WTC11 (cell line): Measurements from ENCODE around the gene SLC35G2.

Experiments
- ELF4 ChIP-seq: sonication (generic); formaldehyde crosslinking; IDR thresholded peaks from 2 replicates; pipeline ENCODE4 v1.8.1; 2022; ENCODE audit warnings: low read depth, mild to moderate bottlenecking, moderate library complexity, missing genetic modification reagents
- FOXK1 ChIP-seq: sonication (generic); formaldehyde crosslinking; IDR thresholded peaks from 2 replicates; pipeline ENCODE4 v1.8.0; 2022; ENCODE audit warnings: mild to moderate bottlenecking, moderate library complexity, missing genetic modification reagents
- NFYB ChIP-seq: sonication (generic); formaldehyde crosslinking; conservative IDR thresholded peaks from 2 replicates; pipeline ENCODE4 v1.8.0; 2022; ENCODE audit warnings: low read depth, missing genetic modification reagents
- SP1 ChIP-seq: sonication (generic); formaldehyde crosslinking; conservative IDR thresholded peaks from 2 replicates; pipeline ENCODE4 v1.8.1; 2022; ENCODE audit warnings: missing genetic modification reagents
- TEAD4 ChIP-seq: sonication (generic); formaldehyde crosslinking; IDR thresholded peaks from 2 replicates; pipeline ENCODE4 v1.8.0; 2022; ENCODE audit warnings: mild to moderate bottlenecking, missing genetic modification reagents
- ZNF121 ChIP-seq: sonication (generic); formaldehyde crosslinking; IDR thresholded peaks from 2 replicates; pipeline ENCODE4 v1.8.0; 2023; ENCODE audit warnings: missing genetic modification reagents
- TF ChIP-seq, protein P1 (sequence below): sonication (generic); formaldehyde crosslinking; IDR thresholded peaks from 2 replicates; pipeline ENCODE4 v1.8.0; 2022; ENCODE audit warnings: mild to moderate bottlenecking, missing genetic modification reagents
- TF ChIP-seq, protein P2 (sequence below): sonication (generic); formaldehyde crosslinking; IDR thresholded peaks from 2 replicates; pipeline ENCODE4 v1.8.1; 2022; ENCODE audit warnings: low read depth, missing genetic modification reagents, borderline replicate concordance
- TF ChIP-seq, protein P3 (sequence below): sonication (generic); formaldehyde crosslinking; IDR thresholded peaks from 2 replicates; pipeline ENCODE4 v1.8.1; 2022; ENCODE audit warnings: low read depth, mild to moderate bottlenecking, moderate library complexity, missing genetic modification reagents, borderline replicate concordance
- TF ChIP-seq, protein P4 (sequence below): fragments of 250-450 bp; sonication (Bioruptor Pico); IDR thresholded peaks from 2 replicates; pipeline ENCODE4 v1.9.0; 2021; ENCODE audit warnings: moderate library complexity, mild to moderate bottlenecking, inconsistent platforms, borderline replicate concordance
- TF ChIP-seq, protein P5 (sequence below): fragments of 200-600 bp; IDR thresholded peaks from 2 replicates; pipeline ENCODE4 v1.8.0; 2022; ENCODE audit warnings: antibody characterized with exemption
- TF ChIP-seq, protein P6 (sequence below): sonication (generic); formaldehyde crosslinking; IDR thresholded peaks from 2 replicates; pipeline ENCODE4 v1.8.0; 2022; ENCODE audit warnings: mild to moderate bottlenecking, missing genetic modification reagents
- TF ChIP-seq, protein P7 (sequence below): sonication (generic); formaldehyde crosslinking; IDR thresholded peaks from 2 replicates; pipeline ENCODE4 v1.8.0; 2022; ENCODE audit warnings: mild to moderate bottlenecking, missing genetic modification reagents
- TF ChIP-seq, protein P8 (sequence below): sonication (generic); formaldehyde crosslinking; conservative IDR thresholded peaks from 2 replicates; pipeline ENCODE4 v1.8.1; 2022; ENCODE audit warnings: mild to moderate bottlenecking, missing genetic modification reagents

DNA sequence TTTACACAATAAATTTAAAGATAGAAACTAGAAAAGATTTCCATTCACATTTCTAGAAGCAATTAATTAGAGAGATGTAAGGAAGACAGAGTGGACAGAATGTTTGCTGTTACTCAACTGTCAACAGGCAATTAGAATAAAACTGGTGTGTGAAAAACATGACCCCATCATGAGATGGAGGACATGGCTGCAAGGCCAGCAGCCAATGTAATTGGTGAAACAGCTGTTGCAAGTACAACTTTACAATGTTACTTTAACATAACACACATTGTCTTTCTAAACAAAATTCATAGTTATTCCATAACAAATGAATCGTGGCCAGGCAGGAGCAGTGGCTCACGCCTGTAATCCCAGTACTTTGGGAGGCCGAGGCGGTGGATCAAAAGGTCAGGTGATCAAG is 38.2 kb upstream of the SLC35G2 start:
- TF ChIP-seq ZNF121: no peak
- TF ChIP-seq, protein P1, sequence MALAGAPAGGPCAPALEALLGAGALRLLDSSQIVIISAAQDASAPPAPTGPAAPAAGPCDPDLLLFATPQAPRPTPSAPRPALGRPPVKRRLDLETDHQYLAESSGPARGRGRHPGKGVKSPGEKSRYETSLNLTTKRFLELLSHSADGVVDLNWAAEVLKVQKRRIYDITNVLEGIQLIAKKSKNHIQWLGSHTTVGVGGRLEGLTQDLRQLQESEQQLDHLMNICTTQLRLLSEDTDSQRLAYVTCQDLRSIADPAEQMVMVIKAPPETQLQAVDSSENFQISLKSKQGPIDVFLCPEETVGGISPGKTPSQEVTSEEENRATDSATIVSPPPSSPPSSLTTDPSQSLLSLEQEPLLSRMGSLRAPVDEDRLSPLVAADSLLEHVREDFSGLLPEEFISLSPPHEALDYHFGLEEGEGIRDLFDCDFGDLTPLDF: no peak
- TF ChIP-seq NFYB (CRISPR knock-in tag): no peak
- TF ChIP-seq ELF4 (CRISPR knock-in tag): no peak
- no peak for TF ChIP-seq SP1
- TF ChIP-seq, protein P2, sequence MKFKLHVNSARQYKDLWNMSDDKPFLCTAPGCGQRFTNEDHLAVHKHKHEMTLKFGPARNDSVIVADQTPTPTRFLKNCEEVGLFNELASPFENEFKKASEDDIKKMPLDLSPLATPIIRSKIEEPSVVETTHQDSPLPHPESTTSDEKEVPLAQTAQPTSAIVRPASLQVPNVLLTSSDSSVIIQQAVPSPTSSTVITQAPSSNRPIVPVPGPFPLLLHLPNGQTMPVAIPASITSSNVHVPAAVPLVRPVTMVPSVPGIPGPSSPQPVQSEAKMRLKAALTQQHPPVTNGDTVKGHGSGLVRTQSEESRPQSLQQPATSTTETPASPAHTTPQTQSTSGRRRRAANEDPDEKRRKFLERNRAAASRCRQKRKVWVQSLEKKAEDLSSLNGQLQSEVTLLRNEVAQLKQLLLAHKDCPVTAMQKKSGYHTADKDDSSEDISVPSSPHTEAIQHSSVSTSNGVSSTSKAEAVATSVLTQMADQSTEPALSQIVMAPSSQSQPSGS (CRISPR knock-in tag): no peak
- TF ChIP-seq, protein P3, sequence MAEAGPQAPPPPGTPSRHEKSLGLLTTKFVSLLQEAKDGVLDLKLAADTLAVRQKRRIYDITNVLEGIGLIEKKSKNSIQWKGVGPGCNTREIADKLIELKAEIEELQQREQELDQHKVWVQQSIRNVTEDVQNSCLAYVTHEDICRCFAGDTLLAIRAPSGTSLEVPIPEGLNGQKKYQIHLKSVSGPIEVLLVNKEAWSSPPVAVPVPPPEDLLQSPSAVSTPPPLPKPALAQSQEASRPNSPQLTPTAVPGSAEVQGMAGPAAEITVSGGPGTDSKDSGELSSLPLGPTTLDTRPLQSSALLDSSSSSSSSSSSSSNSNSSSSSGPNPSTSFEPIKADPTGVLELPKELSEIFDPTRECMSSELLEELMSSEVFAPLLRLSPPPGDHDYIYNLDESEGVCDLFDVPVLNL (CRISPR knock-in tag): no peak
- TF ChIP-seq, protein P4, sequence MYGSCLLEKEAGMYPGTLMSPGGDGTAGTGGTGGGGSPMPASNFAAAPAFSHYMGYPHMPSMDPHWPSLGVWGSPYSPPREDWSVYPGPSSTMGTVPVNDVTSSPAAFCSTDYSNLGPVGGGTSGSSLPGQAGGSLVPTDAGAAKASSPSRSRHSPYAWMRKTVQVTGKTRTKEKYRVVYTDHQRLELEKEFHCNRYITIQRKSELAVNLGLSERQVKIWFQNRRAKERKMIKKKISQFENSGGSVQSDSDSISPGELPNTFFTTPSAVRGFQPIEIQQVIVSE (CRISPR knock-in tag): no peak
- TF ChIP-seq, protein P5, sequence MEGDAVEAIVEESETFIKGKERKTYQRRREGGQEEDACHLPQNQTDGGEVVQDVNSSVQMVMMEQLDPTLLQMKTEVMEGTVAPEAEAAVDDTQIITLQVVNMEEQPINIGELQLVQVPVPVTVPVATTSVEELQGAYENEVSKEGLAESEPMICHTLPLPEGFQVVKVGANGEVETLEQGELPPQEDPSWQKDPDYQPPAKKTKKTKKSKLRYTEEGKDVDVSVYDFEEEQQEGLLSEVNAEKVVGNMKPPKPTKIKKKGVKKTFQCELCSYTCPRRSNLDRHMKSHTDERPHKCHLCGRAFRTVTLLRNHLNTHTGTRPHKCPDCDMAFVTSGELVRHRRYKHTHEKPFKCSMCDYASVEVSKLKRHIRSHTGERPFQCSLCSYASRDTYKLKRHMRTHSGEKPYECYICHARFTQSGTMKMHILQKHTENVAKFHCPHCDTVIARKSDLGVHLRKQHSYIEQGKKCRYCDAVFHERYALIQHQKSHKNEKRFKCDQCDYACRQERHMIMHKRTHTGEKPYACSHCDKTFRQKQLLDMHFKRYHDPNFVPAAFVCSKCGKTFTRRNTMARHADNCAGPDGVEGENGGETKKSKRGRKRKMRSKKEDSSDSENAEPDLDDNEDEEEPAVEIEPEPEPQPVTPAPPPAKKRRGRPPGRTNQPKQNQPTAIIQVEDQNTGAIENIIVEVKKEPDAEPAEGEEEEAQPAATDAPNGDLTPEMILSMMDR: no peak
- TF ChIP-seq, protein P6, sequence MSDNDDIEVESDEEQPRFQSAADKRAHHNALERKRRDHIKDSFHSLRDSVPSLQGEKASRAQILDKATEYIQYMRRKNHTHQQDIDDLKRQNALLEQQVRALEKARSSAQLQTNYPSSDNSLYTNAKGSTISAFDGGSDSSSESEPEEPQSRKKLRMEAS (CRISPR knock-in tag): no peak
- TF ChIP-seq, protein P7, sequence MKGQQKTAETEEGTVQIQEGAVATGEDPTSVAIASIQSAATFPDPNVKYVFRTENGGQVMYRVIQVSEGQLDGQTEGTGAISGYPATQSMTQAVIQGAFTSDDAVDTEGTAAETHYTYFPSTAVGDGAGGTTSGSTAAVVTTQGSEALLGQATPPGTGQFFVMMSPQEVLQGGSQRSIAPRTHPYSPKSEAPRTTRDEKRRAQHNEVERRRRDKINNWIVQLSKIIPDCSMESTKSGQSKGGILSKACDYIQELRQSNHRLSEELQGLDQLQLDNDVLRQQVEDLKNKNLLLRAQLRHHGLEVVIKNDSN (CRISPR knock-in tag): no peak
- TF ChIP-seq FOXK1: no peak
- no peak for TF ChIP-seq TEAD4
- TF ChIP-seq, protein P8, sequence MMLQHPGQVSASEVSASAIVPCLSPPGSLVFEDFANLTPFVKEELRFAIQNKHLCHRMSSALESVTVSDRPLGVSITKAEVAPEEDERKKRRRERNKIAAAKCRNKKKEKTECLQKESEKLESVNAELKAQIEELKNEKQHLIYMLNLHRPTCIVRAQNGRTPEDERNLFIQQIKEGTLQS (CRISPR knock-in tag): no peak
